K562 (cell line): ENCODE measurements around the gene WFIKKN1. TPM values are rescaled to one million over a fixed set of nuclear protein-coding genes. Genes with fewer than 3 reads are reported as not detected.
A peak's percentile ranks its signal among the peaks of the same experiment; 100 is the strongest.

Experiments used
- ATAC-seq: fragments of 200-7000 bp; cut with Tn5 transposase; 3 replicates; pipeline ENCODE4 v1.9.1; 2020; ENCODE audit warnings: moderate library complexity
- BruUV-seq: library from RNA; stranded (reverse); fragments of 400-500 nt; replicated peaks from 2 replicates; lab custom pipeline; 2021; lab: Mats Ljungman, UMichigan
- CTCF ChIA-PET: fragments of 300-600 bp; formaldehyde crosslinking; extraction: SDS; loops from one replicate; lab custom pipeline; 2021; ENCODE audit warnings: low intra/inter-chr PET ratio; lab: Yijun Ruan, JAX
- POLR2A ChIA-PET: fragments of 300-600, 350-650 bp; sonication (Branson Sonifier 250); formaldehyde crosslinking; extraction: SDS; loops from one replicate; lab custom pipeline; 2021; ENCODE audit warnings: antibody characterized with exemption, inconsistent platforms; lab: Yijun Ruan, JAX
- DNase-seq, 4 experiments: peaks; one replicate each; pipeline versions ENCODE4 v3.0.0 to v3.0.0-alpha.2; 2011 to 2018; ENCODE audit warnings: low spot score in 3 of 4, mixed read lengths in 3 of 4; ENCODE audit errors: extremely low read depth in 1 of 4
- FAIRE-seq: peaks from 2 replicates; lab custom pipeline; 2011; peaks lifted over from hg19 to GRCh38; lab: Jason Lieb, UNC
- H2AFZ ChIP-seq: 2 replicates; pipeline ENCODE4 v1.6.0; 2011; ENCODE audit warnings: low read depth, low read length, control low read depth, inconsistent platforms
- H3K27ac ChIP-seq: fragments of 200-600 bp; 3 replicates; pipeline ENCODE4 v1.8.0; 2011; ENCODE audit warnings: low read depth, mild to moderate bottlenecking, control low read depth, inconsistent platforms, low read length, moderate library complexity, mixed read lengths; ENCODE audit errors: extremely low read depth
- H3K27me3 ChIP-seq, 2 experiments: fragments of 300-600 bp in 1 of 2; 2 replicates in 1 of 2; 3 replicates in 1 of 2; pipeline versions ENCODE4 v1.6.0 to v1.8.0; 2011; ENCODE audit warnings: inconsistent platforms in 2 of 2, low read length in 2 of 2, mild to moderate bottlenecking in 1 of 2, mixed read lengths in 1 of 2, moderate library complexity in 1 of 2; ENCODE audit not compliant: control insufficient read depth in 2 of 2, insufficient read depth in 2 of 2
- H3K36me3 ChIP-seq: fragments of 300-600 bp; 3 replicates; pipeline ENCODE4 v1.8.0; 2011; ENCODE audit warnings: mild to moderate bottlenecking, low read length, inconsistent platforms; ENCODE audit not compliant: control insufficient read depth, insufficient read depth
- H3K4me1 ChIP-seq, 2 experiments: fragments of 200-600 bp in 1 of 2; replicated peaks in 1 of 2; 2 replicates in 1 of 2; 3 replicates in 1 of 2; pipeline versions ENCODE4 v1.5.1 to v1.8.0; 2011; ENCODE audit warnings: inconsistent platforms in 2 of 2, low read length in 2 of 2, mild to moderate bottlenecking in 1 of 2, mixed read lengths in 1 of 2, moderate library complexity in 1 of 2; ENCODE audit not compliant: control insufficient read depth in 2 of 2, insufficient read depth in 2 of 2
- H3K4me2 ChIP-seq: 2 replicates; pipeline ENCODE4 v1.6.1; 2011; ENCODE audit warnings: low read length, control low read depth, inconsistent platforms, mixed read lengths; ENCODE audit not compliant: insufficient read depth
- H3K4me3 ChIP-seq: fragments of 200-600 bp; sonication (generic), shearing (Covaris generic); 2 replicates; pipeline ENCODE4 v1.5.1; 2016; ENCODE audit warnings: control low read depth, inconsistent platforms
- H3K79me2 ChIP-seq: fragments of 200-600 bp; 3 replicates; pipeline ENCODE4 v1.8.0; 2011; ENCODE audit warnings: low read length, inconsistent platforms; ENCODE audit not compliant: control insufficient read depth, insufficient read depth
- H3K9ac ChIP-seq, 2 experiments: 2 replicates each; pipeline versions ENCODE4 v1.6.0 to v1.6.1; 2011; ENCODE audit warnings: low read depth in 2 of 2, low read length in 2 of 2, control low read depth in 1 of 2, inconsistent platforms in 1 of 2, mild to moderate bottlenecking in 1 of 2, mixed read lengths in 1 of 2; ENCODE audit not compliant: insufficient read depth in 1 of 2
- H3K9me1 ChIP-seq: one replicate; pipeline ENCODE4 v1.6.0; 2011; ENCODE audit warnings: inconsistent platforms, mild to moderate bottlenecking, low read length, moderate library complexity; ENCODE audit not compliant: control insufficient read depth, insufficient read depth
- H3K9me3 ChIP-seq: replicated peaks from 2 replicates; pipeline ENCODE4 v1.5.1; 2011; ENCODE audit warnings: low read depth, low read length, inconsistent platforms; ENCODE audit not compliant: control insufficient read depth, insufficient read depth
- H4K20me1 ChIP-seq: replicated peaks from 2 replicates; pipeline ENCODE4 v1.6.1; 2011; ENCODE audit warnings: low read length, inconsistent platforms, mixed read lengths; ENCODE audit not compliant: control insufficient read depth, insufficient read depth
- CEBPB ChIP-seq: fragments of 450-650 bp; IDR thresholded peaks from 2 replicates; pipeline ENCODE4 v1.6.1; 2016; ENCODE audit warnings: missing genetic modification characterization, missing compliant biosample characterization
- E2F6 ChIP-seq, 2 experiments: IDR thresholded peaks; 2 replicates each; pipeline ENCODE4 v1.6.1; 2011; ENCODE audit warnings: borderline replicate concordance in 1 of 2, control low read depth in 1 of 2, low read depth in 1 of 2, low read length in 1 of 2, mild to moderate bottlenecking in 1 of 2, mixed read lengths in 1 of 2, moderate library complexity in 1 of 2; ENCODE audit not compliant: insufficient read depth in 1 of 2, insufficient read length in 1 of 2, poor library complexity in 1 of 2, severe bottlenecking in 1 of 2; ENCODE audit errors: extremely low read depth in 1 of 2
- MGA ChIP-seq: fragments of 450-650 bp; IDR thresholded peaks from 2 replicates; pipeline ENCODE4 v1.6.1; 2016; ENCODE audit warnings: mild to moderate bottlenecking, moderate library complexity
- USF1 ChIP-seq: sonication (generic); formaldehyde crosslinking; IDR thresholded peaks from 2 replicates; pipeline ENCODE4 v1.9.0; 2022; ENCODE audit warnings: mild to moderate bottlenecking, missing genetic modification reagents
- WGBS: fragments of 100-300 bp; shearing (Covaris generic); methylation state at CpG from one replicate; pipeline ENCODE4 v1.1.6; 2016; ENCODE audit warnings: low coverage, mixed read lengths; ENCODE audit not compliant: insufficient coverage; ENCODE audit errors: missing lambda C conversion rate; 5-methylcytosine and 5-hydroxymethylcytosine counted together
- in situ Hi-C: fragments of 300-500 bp; cut with MboI; formaldehyde crosslinking; loops from 4 replicates; pipeline ENCODE4 v1.15.0; 2018; ENCODE audit warnings: inconsistent platforms, mixed read lengths
- intact Hi-C: fragments of 100-400 bp; cut with micrococcal nuclease; formaldehyde crosslinking; loops from 2 replicates; pipeline ENCODE4 v1.14.2; 2022
- polyA plus RNA-seq, 8 experiments: library from polyadenylated mRNA; depleted of rRNA in 4 of 8; stranded (reverse) in 5 of 8; unstranded in 3 of 8; fragments of >200 nt; fragmentation: Nextera tagmentation in 2 of 8; fragmentation: Illumina TruSeq in 1 of 8; extraction: Ambion mirVana in 2 of 8; extraction: Trizol in 1 of 8; gene quantifications; 2 replicates each; pipeline versions ENCODE4 v1.2.1 to v1.2.3, GENCODE V29; 2011 to 2014; ENCODE audit warnings: inconsistent platforms in 1 of 8, missing spikeins in 1 of 8
- total RNA-seq, 7 experiments: library from RNA; depleted of rRNA in 6 of 7; stranded (reverse); fragments of >200 nt in 6 of 7; fragmentation: Illumina TruSeq in 2 of 7; extraction: Trizol in 2 of 7; gene quantifications; 2 replicates each; pipeline versions ENCODE4 v1.2.1 to v1.2.3, GENCODE V29; 2011 to 2021; ENCODE audit warnings: low replicate concordance in 1 of 7

Gene WFIKKN1
- total and polyA plus RNA-seq, 9 of the 15 experiments (the other 6 are each of a cell fraction or from before 2014, with no cell fraction given): 0.14 to 1.1 (median 0.50) TPM; not detected in 4

- TF ChIP-seq E2F6 (IDR thresholded peaks at IDR 0.05; ENCODE audit: borderline replicate concordance in 1 of 2, extremely low read depth in 1 of 2, insufficient read depth in 1 of 2, insufficient read length in 1 of 2, low read depth in 1 of 2, low read length in 1 of 2, poor library complexity in 1 of 2, severe bottlenecking in 1 of 2) (peak in 1 of 2 experiments; percentile 9), USF1 (peak; percentile 36; the same call in 1 of the 2 replicates), CEBPB (tag) (peak; percentile 61)
These were observed 38.1 kb upstream of the WFIKKN1 start (continued) for GRCh38 chr16:592518-593306.

- Histone ChIP-seq H3K4me1 (peaks cover 9 to 52% of the 10 kb centered on the region in 2 experiments; a peak in 4 of 5 replicates), H3K27ac (no peak overlapping the region), H4K20me1 (peaks cover 16% of the 10 kb centered on the region), H3K27me3 (no peaks in the 10 kb centered on the region), H3K79me2 (peaks cover 72% of the 10 kb centered on the region), H3K9me3 (no peaks in the 10 kb centered on the region), H3K9ac (peak overlapping the region in 1 of 2 experiments; percentile 82; a peak in 2 of 4 replicates), H3K4me3 (no peak overlapping the region), H3K9me1 (peaks cover 7% of the 10 kb centered on the region), H2AFZ (no peak overlapping the region), H3K36me3 (peaks cover 30% of the 10 kb centered on the region; the same call in 2 of the 3 replicates), H3K4me2 (no peak overlapping the region)
- ATAC-seq (no peak), FAIRE-seq (no peak), DNase-seq (no peak)
- WGBS: 74% methylated on average over 7 of the region's 9 CpGs
- in situ Hi-C loops (no loop called here), intact Hi-C loops (no loop called here)
- no TSS peak for BruUV-seq
- ChIA-PET CTCF (no interaction called here), POLR2A (interaction anchor here (0.6 to 1.6 kb wide), 5 partner anchors 9 to 43 kb away, joined by 3 to 6 read pairs (median 4); partner anchors contain the start of gene METTL26)
- TF ChIP-seq MGA: no peak
These were observed 37.4 kb upstream of the WFIKKN1 start for GRCh38 chr16:593406-593805.
